SK-N-MC (cell line): ENCODE data around the gene CCDC15.

Source experiments
- DNase-seq: peaks from one replicate; pipeline ENCODE4 v3.0.0-alpha.2; 2011; ENCODE audit warnings: low read depth, low spot score
- H3K27ac ChIP-seq: fragments of 200-600 bp; sonication (generic); 2 replicates; pipeline ENCODE4 v1.5.1; 2016; ENCODE audit warnings: mixed run types
- H3K36me3 ChIP-seq: fragments of 200-600 bp; sonication (generic); 2 replicates; pipeline ENCODE4 v1.6.1; 2017; ENCODE audit warnings: antibody characterized with exemption, low read length, mixed read lengths; ENCODE audit not compliant: insufficient read depth
- H3K4me3 ChIP-seq: fragments of 200-600 bp; sonication (generic); 2 replicates; pipeline ENCODE4 v1.5.1; 2016
- H3K9ac ChIP-seq: fragments of 200-600 bp; sonication (generic); 2 replicates; pipeline ENCODE4 v1.8.0; 2017; ENCODE audit warnings: mixed run types, mixed read lengths; ENCODE audit not compliant: insufficient read length
- H3K9me3 ChIP-seq: fragments of 200-600 bp; sonication (generic); 2 replicates; pipeline ENCODE4 v1.6.1; 2017; ENCODE audit warnings: low read depth, mild to moderate bottlenecking, antibody characterized with exemption, low read length, moderate library complexity, mixed read lengths
- EZH2 ChIP-seq: fragments of 200-600 bp; sonication (generic); IDR thresholded peaks from one replicate; pipeline ENCODE4 v1.6.1; 2017; ENCODE audit warnings: antibody characterized with exemption
- FOXP2 ChIP-seq: optimal IDR thresholded peaks from 2 replicates; pipeline ENCODE3; 2011; ENCODE audit warnings: mild to moderate bottlenecking, moderate library complexity; ENCODE audit not compliant: insufficient read depth; ENCODE audit errors: extremely low read length, control extremely low read depth
- POLR2AphosphoS5 ChIP-seq: IDR thresholded peaks from 2 replicates; pipeline ENCODE4 v1.6.1; 2012; ENCODE audit warnings: mild to moderate bottlenecking, low read depth, low read length, borderline replicate concordance

The CCDC15 gene

GRCh38 chr11:125090816-125091215 lies 136.8 kb downstream of the CCDC15 start:
- no peak for DNase-seq
- Histone ChIP-seq H3K27ac (no peak overlapping the region), H3K4me3 (no peak overlapping the region)

More at GRCh38 chr11:125090816-125091215, 136.8 kb downstream of the CCDC15 start:
- Histone ChIP-seq H3K9ac (no peak overlapping the region), H3K36me3 (no peaks in the 10 kb centered on the region), H3K9me3 (no peaks in the 10 kb centered on the region)
- TF ChIP-seq FOXP2 (no peak), EZH2 (no peak), POLR2AphosphoS5 (no peak)
